ENCODE measurements around the gene GPR31.
"Not testable (repeated sequence)": the region's sequence is repeated elsewhere in the genome, so short reads cannot be mapped to it uniquely, and the experiment has no call there.

DNA sequence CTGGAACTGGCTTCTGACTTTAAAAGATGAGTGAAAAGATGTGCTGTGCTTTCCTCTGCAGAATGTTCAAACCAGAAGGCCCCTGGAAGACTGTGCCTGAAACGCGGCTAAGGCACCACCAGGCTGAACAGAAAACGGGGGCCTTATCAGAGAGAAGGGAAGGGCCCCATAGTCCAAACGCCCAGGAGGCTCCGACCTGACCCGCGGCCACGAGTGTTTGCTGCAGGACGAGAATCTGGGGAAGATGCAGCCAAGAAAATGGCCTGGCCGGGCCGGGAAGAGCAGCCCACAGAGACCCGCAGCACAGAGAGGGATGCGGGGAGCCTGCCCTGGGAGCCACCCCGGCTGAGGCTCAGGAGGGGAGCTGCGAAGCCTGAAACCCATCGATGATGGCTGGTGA is 10.5 kb upstream of the GPR31 start:
- not testable (repeated sequence) for TF ChIP-seq ZSCAN20 (CRISPR knock-in tag; IDR thresholded peaks at IDR 0.05); EP300 (IDR thresholded peaks at IDR 0.05); TFCP2L1 (CRISPR knock-in tag; IDR thresholded peaks at IDR 0.05); POLR2AphosphoS2 (conservative IDR thresholded peaks at IDR 0.05; ENCODE audit: low read length); RCOR1 (IDR thresholded peaks at IDR 0.05; ENCODE audit: low read depth, low read length); POLR2A (IDR thresholded peaks at IDR 0.05; ENCODE audit: low read length); ESRRA (IDR thresholded peaks at IDR 0.05; ENCODE audit: borderline replicate concordance, low read length); PHF8 (IDR thresholded peaks at IDR 0.05; ENCODE audit: borderline replicate concordance, low read depth); CHD4 (IDR thresholded peaks at IDR 0.05; ENCODE audit: borderline replicate concordance)
- TF ChIP-seq, protein P1, sequence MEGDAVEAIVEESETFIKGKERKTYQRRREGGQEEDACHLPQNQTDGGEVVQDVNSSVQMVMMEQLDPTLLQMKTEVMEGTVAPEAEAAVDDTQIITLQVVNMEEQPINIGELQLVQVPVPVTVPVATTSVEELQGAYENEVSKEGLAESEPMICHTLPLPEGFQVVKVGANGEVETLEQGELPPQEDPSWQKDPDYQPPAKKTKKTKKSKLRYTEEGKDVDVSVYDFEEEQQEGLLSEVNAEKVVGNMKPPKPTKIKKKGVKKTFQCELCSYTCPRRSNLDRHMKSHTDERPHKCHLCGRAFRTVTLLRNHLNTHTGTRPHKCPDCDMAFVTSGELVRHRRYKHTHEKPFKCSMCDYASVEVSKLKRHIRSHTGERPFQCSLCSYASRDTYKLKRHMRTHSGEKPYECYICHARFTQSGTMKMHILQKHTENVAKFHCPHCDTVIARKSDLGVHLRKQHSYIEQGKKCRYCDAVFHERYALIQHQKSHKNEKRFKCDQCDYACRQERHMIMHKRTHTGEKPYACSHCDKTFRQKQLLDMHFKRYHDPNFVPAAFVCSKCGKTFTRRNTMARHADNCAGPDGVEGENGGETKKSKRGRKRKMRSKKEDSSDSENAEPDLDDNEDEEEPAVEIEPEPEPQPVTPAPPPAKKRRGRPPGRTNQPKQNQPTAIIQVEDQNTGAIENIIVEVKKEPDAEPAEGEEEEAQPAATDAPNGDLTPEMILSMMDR (IDR thresholded peaks at IDR 0.05): not testable (repeated sequence)
- TF ChIP-seq, protein P2, sequence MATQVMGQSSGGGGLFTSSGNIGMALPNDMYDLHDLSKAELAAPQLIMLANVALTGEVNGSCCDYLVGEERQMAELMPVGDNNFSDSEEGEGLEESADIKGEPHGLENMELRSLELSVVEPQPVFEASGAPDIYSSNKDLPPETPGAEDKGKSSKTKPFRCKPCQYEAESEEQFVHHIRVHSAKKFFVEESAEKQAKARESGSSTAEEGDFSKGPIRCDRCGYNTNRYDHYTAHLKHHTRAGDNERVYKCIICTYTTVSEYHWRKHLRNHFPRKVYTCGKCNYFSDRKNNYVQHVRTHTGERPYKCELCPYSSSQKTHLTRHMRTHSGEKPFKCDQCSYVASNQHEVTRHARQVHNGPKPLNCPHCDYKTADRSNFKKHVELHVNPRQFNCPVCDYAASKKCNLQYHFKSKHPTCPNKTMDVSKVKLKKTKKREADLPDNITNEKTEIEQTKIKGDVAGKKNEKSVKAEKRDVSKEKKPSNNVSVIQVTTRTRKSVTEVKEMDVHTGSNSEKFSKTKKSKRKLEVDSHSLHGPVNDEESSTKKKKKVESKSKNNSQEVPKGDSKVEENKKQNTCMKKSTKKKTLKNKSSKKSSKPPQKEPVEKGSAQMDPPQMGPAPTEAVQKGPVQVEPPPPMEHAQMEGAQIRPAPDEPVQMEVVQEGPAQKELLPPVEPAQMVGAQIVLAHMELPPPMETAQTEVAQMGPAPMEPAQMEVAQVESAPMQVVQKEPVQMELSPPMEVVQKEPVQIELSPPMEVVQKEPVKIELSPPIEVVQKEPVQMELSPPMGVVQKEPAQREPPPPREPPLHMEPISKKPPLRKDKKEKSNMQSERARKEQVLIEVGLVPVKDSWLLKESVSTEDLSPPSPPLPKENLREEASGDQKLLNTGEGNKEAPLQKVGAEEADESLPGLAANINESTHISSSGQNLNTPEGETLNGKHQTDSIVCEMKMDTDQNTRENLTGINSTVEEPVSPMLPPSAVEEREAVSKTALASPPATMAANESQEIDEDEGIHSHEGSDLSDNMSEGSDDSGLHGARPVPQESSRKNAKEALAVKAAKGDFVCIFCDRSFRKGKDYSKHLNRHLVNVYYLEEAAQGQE (IDR thresholded peaks at IDR 0.05): not testable (repeated sequence)
- TF ChIP-seq, protein P3, sequence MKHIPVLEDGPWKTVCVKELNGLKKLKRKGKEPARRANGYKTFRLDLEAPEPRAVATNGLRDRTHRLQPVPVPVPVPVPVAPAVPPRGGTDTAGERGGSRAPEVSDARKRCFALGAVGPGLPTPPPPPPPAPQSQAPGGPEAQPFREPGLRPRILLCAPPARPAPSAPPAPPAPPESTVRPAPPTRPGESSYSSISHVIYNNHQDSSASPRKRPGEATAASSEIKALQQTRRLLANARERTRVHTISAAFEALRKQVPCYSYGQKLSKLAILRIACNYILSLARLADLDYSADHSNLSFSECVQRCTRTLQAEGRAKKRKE (CRISPR knock-in tag; IDR thresholded peaks at IDR 0.05; ENCODE audit: low read depth): not testable (repeated sequence)

All from A549 (cell line).